Esophagus muscularis mucosa (tissue), 4 donors: ENCODE measurements around the gene NCBP1. TPM values are rescaled to one million over a fixed set of nuclear protein-coding genes. Genes with fewer than 3 reads are reported as not detected.

Experiments
- DNase-seq: peaks from one replicate; pipeline ENCODE4 v3.0.0-alpha.2; 2017; ENCODE audit errors: extremely low spot score
- H3K27ac ChIP-seq, 4 donors: fragments of 200-600 bp; sonication (generic); replicated peaks in 1 of 4; 1 replicate in 3 of 4; 2 replicates in 1 of 4; pipeline ENCODE4 v1.5.1; 2016 to 2019; ENCODE audit warnings: mild to moderate bottlenecking in 1 of 4
- H3K27me3 ChIP-seq, 4 donors: fragments of 200-600 bp; sonication (generic); one replicate each; pipeline versions ENCODE4 v1.5.1 to v1.6.0; 2016 to 2019
- H3K36me3 ChIP-seq, 4 donors: fragments of 200-600 bp; sonication (generic); one replicate each; pipeline ENCODE4 v1.5.1; 2016 to 2019
- H3K4me1 ChIP-seq, 4 donors: fragments of 200-600 bp; sonication (generic); one replicate each; pipeline ENCODE4 v1.5.1; 2016 to 2019
- H3K4me3 ChIP-seq, 4 donors: fragments of 200-600 bp; sonication (generic); 1 replicate in 2 of 4; 2 replicates in 2 of 4; pipeline ENCODE4 v1.5.1; 2016 to 2019; ENCODE audit warnings: mild to moderate bottlenecking in 4 of 4, moderate library complexity in 1 of 4
- H3K9me3 ChIP-seq, 4 donors: fragments of 200-600 bp; sonication (generic); 1 replicate in 3 of 4; 2 replicates in 1 of 4; pipeline ENCODE4 v1.5.1; 2016 to 2019
- EP300 ChIP-seq: sonication (generic); formaldehyde crosslinking; IDR thresholded peaks from one replicate; pipeline ENCODE4 v1.6.1; 2017; ENCODE audit warnings: antibody characterized with exemption
- POLR2A ChIP-seq: fragments of 450-650 bp; IDR thresholded peaks from one replicate; pipeline ENCODE4 v1.6.1; 2017; ENCODE audit warnings: antibody characterized with exemption, moderate library complexity, mild to moderate bottlenecking, low read depth
- POLR2AphosphoS5 ChIP-seq, 2 donors: sonication (generic); formaldehyde crosslinking; IDR thresholded peaks; one replicate each; pipeline ENCODE4 v1.6.1; 2017; ENCODE audit warnings: antibody characterized with exemption in 2 of 2
- WGBS: methylation state at CpG from one replicate; pipeline ENCODE4 v1.1.5; 2018; 5-methylcytosine and 5-hydroxymethylcytosine counted together
- intact Hi-C: fragments of 100-400 bp; cut with DNase I; formaldehyde crosslinking; loops from one replicate; pipeline ENCODE4 v1.15.1; 2023
- total RNA-seq, 4 donors: library from RNA; depleted of rRNA; stranded (reverse); fragments of >200 nt; gene quantifications; one replicate each; pipeline versions ENCODE4 v1.1.0 to v1.2.1, GENCODE V29; 2016
- TF ChIP-seq, protein P1 (sequence below), 3 experiments: fragments of 200-600 bp in 2 of 3; fragments of 450-650 bp in 1 of 3; sonication (generic) in 2 of 3; IDR thresholded peaks; one replicate each; pipeline ENCODE4 v1.5.1; 2017 to 2019; ENCODE audit warnings: antibody characterized with exemption in 3 of 3, mild to moderate bottlenecking in 2 of 3, moderate library complexity in 1 of 3

NCBP1 gene
- total RNA-seq, 4 donors from 2014 or later, result 12.0 to 14.8 (median 14.6) TPM

DNA sequence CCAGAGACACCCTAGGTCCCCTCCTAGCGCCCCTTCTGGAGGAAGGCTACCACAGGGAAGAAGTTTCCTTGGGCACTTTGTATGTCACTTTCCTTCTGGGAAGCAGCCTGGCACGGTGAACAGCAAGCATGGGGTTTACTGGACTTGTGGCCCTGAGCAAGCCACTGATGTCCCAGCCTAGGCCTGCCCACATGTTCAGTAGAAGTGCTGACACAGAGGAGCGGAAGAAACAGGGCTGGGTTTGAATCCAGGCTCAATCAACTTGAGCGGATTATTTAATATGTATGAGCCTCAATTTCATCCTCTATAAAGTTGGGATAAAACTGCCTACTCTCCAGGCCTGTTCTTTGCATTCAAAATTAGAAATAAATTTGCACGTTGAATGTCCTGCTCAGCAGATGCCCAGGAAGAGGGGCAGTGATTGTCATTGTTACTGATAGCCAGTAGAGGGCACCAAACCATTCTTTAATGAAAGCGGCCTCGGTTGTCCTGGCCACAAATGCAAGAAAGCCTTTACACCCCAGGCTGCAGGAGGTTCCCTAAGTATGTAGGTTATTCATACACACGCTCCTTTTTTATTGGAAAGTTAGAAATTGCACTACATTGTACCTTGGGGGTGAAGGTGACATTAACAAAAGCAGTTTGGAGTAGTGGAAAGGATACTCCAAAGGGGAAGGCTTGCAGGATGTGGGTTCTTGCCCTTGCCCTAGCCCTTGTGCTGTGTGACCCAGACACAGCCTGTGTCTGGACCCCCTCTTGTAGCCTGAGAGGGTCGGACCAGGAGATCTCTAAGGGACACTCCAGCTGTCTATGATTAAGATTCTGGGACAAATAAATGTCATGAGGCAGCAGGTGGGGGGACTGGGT is 77.0 kb downstream of the NCBP1 start:
- Histone ChIP-seq H3K27me3 (peaks cover 0 to 14% (median 0%) of the 10 kb centered on the region in 4 donors), H3K36me3 (no peaks in the 10 kb centered on the region), H3K4me1 (peaks cover 0 to 11% (median 4%) of the 10 kb centered on the region in 4 donors), H3K27ac (no peak overlapping the region), H3K4me3 (no peak overlapping the region), H3K9me3 (no peaks in the 10 kb centered on the region)
- DNase-seq, result no peak
- TF ChIP-seq POLR2A, result no peak
- TF ChIP-seq, protein P1, sequence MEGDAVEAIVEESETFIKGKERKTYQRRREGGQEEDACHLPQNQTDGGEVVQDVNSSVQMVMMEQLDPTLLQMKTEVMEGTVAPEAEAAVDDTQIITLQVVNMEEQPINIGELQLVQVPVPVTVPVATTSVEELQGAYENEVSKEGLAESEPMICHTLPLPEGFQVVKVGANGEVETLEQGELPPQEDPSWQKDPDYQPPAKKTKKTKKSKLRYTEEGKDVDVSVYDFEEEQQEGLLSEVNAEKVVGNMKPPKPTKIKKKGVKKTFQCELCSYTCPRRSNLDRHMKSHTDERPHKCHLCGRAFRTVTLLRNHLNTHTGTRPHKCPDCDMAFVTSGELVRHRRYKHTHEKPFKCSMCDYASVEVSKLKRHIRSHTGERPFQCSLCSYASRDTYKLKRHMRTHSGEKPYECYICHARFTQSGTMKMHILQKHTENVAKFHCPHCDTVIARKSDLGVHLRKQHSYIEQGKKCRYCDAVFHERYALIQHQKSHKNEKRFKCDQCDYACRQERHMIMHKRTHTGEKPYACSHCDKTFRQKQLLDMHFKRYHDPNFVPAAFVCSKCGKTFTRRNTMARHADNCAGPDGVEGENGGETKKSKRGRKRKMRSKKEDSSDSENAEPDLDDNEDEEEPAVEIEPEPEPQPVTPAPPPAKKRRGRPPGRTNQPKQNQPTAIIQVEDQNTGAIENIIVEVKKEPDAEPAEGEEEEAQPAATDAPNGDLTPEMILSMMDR (IDR thresholded peaks at IDR 0.05), result peak; percentile 83 to 92 (median 88)
- no peak for TF ChIP-seq EP300
- no peak for TF ChIP-seq POLR2AphosphoS5 (IDR thresholded peaks at IDR 0.05)
- WGBS, result 30% methylated on average over 7 of the region's 9 CpGs
- intact Hi-C loops, result loop anchor here (1.0 kb wide), 1 partner anchor 191 kb away; no protein-coding TSS in a partner anchor

DNA sequence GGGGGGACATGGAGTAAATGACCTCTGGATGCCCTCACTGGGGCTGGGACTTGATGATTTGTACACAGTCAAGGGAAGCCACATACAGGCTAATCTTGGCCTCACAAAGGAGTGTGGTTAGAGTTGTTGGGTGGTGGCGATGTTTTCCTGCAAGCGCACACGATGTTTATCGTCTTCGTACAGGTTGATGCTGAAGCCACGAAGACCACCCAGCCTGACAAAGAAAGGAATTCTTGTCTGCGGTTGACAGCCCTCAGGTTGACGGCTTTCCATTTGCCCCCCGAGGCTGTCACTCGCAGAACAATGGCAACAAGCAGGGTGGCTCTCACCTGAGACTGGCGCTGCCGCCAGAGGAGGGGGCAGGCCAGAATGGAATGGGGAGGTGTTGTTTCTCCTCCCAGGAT is 77.6 kb downstream of the NCBP1 start:
- Histone ChIP-seq H3K4me3 (no peak overlapping the region), H3K36me3 (no peaks in the 10 kb centered on the region), H3K27me3 (peaks cover 0 to 14% (median 0%) of the 10 kb centered on the region in 4 donors), H3K9me3 (no peaks in the 10 kb centered on the region), H3K27ac (no peak overlapping the region), H3K4me1 (peaks cover 0 to 11% (median 4%) of the 10 kb centered on the region in 4 donors)
- intact Hi-C loops, result no loop called here
- WGBS, result 21% methylated on average over 10 of the region's 12 CpGs
- no peak for DNase-seq
- TF ChIP-seq, protein P1 (IDR thresholded peaks at IDR 0.05), result no peak
- TF ChIP-seq POLR2AphosphoS5 (IDR thresholded peaks at IDR 0.05) (no peak), EP300 (no peak), POLR2A (no peak)

DNA sequence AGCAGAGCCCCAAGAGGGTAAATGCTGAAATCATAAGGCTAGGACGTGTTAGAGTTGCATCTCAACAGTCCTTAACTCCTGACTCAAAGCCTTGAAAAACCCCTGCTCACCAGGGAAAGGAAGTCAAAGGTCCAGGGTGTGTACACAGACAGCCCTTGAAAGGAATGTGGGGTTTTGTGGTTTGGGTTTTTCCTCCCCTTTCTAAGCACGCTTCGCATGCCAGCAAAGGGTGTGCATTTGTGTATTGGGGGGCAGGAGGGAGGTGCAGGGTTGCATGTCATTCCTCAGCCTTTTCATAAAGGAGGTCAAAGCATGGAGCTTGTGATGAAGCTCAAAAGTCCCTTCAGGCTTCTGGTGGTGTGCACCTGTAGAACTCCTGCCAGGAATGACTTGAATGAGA is 80.8 kb downstream of the NCBP1 start:
- H3K27ac ChIP-seq, result no peak overlapping the region
- 49% methylated on average over 3 of the region's 3 CpGs for whole genome bisulfite sequencing
- no peaks in the 10 kb centered on the region for H3K9me3 ChIP-seq
- intact Hi-C loops, result no loop called here
- no peak for TF ChIP-seq EP300
- no peak for TF ChIP-seq POLR2AphosphoS5 (IDR thresholded peaks at IDR 0.05)
- TF ChIP-seq POLR2A, result no peak
- TF ChIP-seq, protein P1 (IDR thresholded peaks at IDR 0.05), result no peak
- no peaks in the 10 kb centered on the region for H3K36me3 ChIP-seq
- H3K4me3 ChIP-seq, result no peak overlapping the region
- peak; percentile 62 for DNase-seq
- H3K27me3 ChIP-seq, result peaks cover 0 to 14% (median 0%) of the 10 kb centered on the region in 4 donors
- H3K4me1 ChIP-seq, result peaks cover 0 to 11% (median 4%) of the 10 kb centered on the region in 4 donors

DNA sequence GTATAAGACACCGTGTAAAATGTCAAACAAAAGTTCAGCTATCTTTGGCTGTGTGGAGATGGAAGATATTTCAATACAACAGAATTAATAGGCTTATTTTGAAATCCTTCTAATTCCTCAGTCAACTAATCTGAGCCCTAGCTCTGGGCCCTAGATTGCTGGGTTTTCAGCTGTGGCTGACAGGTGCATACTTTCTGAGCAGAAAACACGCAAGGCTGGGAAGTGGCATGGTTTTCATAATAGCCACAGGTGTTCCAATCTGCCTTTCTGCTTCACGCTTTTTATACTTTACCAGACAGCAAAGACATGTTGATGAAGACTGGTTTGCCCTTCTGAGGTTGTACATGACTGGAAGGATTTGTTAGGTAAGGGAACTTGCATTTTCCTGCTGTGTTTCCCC is 84.2 kb downstream of the NCBP1 start:
- Histone ChIP-seq H3K4me1 (peaks cover 0 to 4% (median 2%) of the 10 kb centered on the region in 4 donors), H3K27ac (no peak overlapping the region), H3K36me3 (no peaks in the 10 kb centered on the region), H3K27me3 (no peaks in the 10 kb centered on the region), H3K4me3 (no peak overlapping the region), H3K9me3 (peaks cover 0 to 5% (median 0%) of the 10 kb centered on the region in 4 donors)
- intact Hi-C loops, result no loop called here
- TF ChIP-seq POLR2AphosphoS5 (IDR thresholded peaks at IDR 0.05) (no peak), EP300 (no peak), POLR2A (no peak)
- TF ChIP-seq, protein P1 (IDR thresholded peaks at IDR 0.05), result no peak
- DNase-seq, result no peak
- WGBS, result 55% methylated on average over 3 of the region's 3 CpGs
